ENCODE measurements around the gene CRYGC.
"Not testable (repeated sequence)": the region's sequence is repeated elsewhere in the genome, so short reads cannot be mapped to it uniquely, and the experiment has no call there.

Gene CRYGC

DNA sequence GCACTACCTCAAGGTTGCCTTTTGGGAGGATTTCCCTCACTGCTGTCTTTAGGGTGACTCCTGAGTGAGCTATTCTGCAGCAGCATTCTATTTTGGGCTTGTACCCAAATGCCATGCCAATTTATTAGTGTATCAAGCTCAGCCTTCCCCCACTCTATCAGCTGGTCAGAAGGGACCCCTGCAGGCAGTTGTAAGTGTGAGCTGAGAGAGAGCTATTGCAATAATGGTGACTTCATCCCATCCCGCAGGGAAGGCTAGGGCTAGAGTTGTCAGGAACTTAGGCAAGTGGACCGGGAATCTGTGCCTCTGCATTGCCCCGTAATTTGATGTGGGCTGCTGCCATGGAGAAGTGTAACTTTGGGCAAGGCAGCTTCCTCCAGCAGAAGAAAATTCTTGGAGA is 18.1 kb upstream of the CRYGC start:
- peaks cover 5% of the 10 kb centered on the region for H3K27me3 Mint-ChIP-seq
- CTCF ChIA-PET, result interaction anchor here (1.4 kb wide), 1 partner anchor 28 kb away, joined by 3 read pairs; no protein-coding TSS in a partner anchor
- no peaks in the 10 kb centered on the region for H3K36me3 Mint-ChIP-seq
- no peak overlapping the region for H3K4me3 Mint-ChIP-seq
- no peaks in the 10 kb centered on the region for H3K4me1 Mint-ChIP-seq
- H3K9me3 Mint-ChIP-seq, result no peaks in the 10 kb centered on the region
- DNase-seq, result no peak
- no peak overlapping the region for H3K27ac Mint-ChIP-seq

DNA sequence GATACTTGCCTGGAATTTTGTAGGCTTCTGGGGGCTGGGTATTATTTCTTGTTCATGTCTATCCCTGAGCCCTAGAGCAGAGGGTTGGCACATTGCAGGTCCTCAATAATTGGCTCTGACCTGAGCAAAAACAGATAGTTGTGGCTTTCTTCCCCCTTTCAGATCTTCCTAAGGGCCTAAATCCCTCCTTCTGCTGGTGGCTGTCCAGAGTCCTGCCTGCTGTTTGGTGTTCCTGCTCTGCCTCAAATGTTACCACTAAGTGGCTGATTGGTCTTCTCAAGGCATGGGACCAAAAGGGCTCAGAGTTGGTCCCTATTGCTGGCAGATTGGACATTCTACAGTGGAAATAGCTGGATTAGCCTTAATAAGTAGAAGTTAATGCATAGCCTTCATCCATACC is 17.4 kb upstream of the CRYGC start:
- H3K4me3 Mint-ChIP-seq, result no peak overlapping the region
- no peak for DNase-seq
- H3K27ac Mint-ChIP-seq, result no peak overlapping the region
- H3K9me3 Mint-ChIP-seq, result no peaks in the 10 kb centered on the region
- no peaks in the 10 kb centered on the region for H3K27me3 Mint-ChIP-seq
- H3K36me3 Mint-ChIP-seq, result no peaks in the 10 kb centered on the region
- CTCF ChIA-PET, result interaction anchor here (1.4 kb wide), 1 partner anchor 29 kb away, joined by 3 read pairs; no protein-coding TSS in a partner anchor
- H3K4me1 Mint-ChIP-seq, result no peaks in the 10 kb centered on the region

DNA sequence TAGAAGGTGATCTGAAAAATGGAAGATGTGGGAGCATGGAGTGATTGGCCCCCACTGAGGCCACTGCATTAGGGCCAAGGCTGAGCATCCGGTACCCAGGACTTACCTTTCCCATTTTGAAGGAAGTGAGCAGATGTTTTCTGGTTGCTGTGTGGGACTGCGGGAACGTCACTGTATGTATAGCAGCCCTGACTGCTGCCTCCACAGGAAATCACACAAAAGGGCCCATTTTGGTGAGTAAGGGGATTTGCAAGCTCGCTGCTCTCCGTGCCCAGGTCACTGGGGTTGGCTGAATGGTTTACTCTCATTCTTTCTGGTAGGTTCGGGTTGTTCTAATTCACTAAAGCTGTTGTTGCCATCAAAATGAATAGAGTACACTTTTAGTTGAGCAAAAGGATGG is 16.4 kb upstream of the CRYGC start, which contains the start of gene CRYGB:
Gene CRYGB (minus strand): TSS at position 153 of the 400 bp plus-strand sequence. CDS start 38 bp downstream, at position 115.
- no peak for DNase-seq
- no peak within 1 kb of the TSS for H3K4me3 Mint-ChIP-seq
- no peak within 1 kb of the TSS for H3K27ac Mint-ChIP-seq
- no peaks in the 10 kb centered on the region for H3K4me1 Mint-ChIP-seq
- no peaks in the 10 kb centered on the region for H3K9me3 Mint-ChIP-seq
- no peaks in the 10 kb centered on the region for H3K36me3 Mint-ChIP-seq
- no peaks in the 10 kb centered on the region for H3K27me3 Mint-ChIP-seq
- CTCF ChIA-PET, result interaction anchor here (0.9 kb wide), 1 partner anchor 32 kb away, joined by 4 read pairs; no protein-coding TSS in a partner anchor

- Mint-ChIP-seq H3K4me3 (no peak overlapping the region), H3K27me3 (no peaks in the 10 kb centered on the region), H3K36me3 (no peaks in the 10 kb centered on the region), H3K9me3 (no peaks in the 10 kb centered on the region), H3K27ac (no peak overlapping the region), H3K4me1 (no peaks in the 10 kb centered on the region)
- CTCF ChIA-PET, result no interaction called here
- DNase-seq, result no peak
Measured at GRCh38 chr2:208142925-208143799, 13.5 kb upstream of the CRYGC start.

GRCh38 chr2:208142240-208142924 is 12.8 kb upstream of the CRYGC start:
- no peaks in the 10 kb centered on the region for H3K9me3 Mint-ChIP-seq
- H3K4me3 Mint-ChIP-seq, result no peak overlapping the region
- DNase-seq, result no peak
- no peak overlapping the region for H3K27ac Mint-ChIP-seq
- no peaks in the 10 kb centered on the region for H3K4me1 Mint-ChIP-seq
- no peaks in the 10 kb centered on the region for H3K27me3 Mint-ChIP-seq
- H3K36me3 Mint-ChIP-seq, result no peaks in the 10 kb centered on the region
- CTCF ChIA-PET, result no interaction called here

DNA sequence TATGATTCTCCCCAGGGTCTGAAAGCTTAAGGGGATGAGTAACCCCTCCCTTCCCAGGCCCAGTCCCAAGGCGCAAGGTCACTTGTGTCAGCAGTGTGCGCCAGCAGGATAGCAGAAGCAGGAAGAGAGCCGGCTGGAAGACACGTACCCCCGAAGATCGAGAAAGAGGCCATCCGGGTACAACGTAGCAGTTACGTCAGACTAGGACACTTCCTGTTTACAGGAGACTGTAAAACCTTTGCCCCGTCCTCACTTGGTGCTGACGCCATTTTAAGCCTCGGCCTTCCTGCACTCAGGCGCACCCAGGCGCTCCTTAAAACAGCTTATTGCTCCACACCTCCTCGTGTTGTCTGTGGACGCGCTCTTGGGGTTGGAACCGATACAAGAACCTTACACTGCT is 9.8 kb upstream of the CRYGC start:
- no peaks in the 10 kb centered on the region for H3K36me3 Mint-ChIP-seq
- no peak for DNase-seq
- H3K27me3 Mint-ChIP-seq, result no peaks in the 10 kb centered on the region
- H3K4me3 Mint-ChIP-seq, result no peak overlapping the region
- CTCF ChIA-PET, result no interaction called here
- H3K27ac Mint-ChIP-seq, result no peak overlapping the region
- H3K9me3 Mint-ChIP-seq, result no peaks in the 10 kb centered on the region
- H3K4me1 Mint-ChIP-seq, result peaks cover 11% of the 10 kb centered on the region

GRCh38 chr2:208138334-208138733 is 8.7 kb upstream of the CRYGC start:
- H3K4me3 Mint-ChIP-seq, H3K27ac Mint-ChIP-seq, H3K9me3 Mint-ChIP-seq, H3K27me3 Mint-ChIP-seq, CTCF ChIA-PET, H3K36me3 Mint-ChIP-seq, DNase-seq: not testable (repeated sequence)
- peaks cover 11% of the 10 kb centered on the region for H3K4me1 Mint-ChIP-seq

DNA sequence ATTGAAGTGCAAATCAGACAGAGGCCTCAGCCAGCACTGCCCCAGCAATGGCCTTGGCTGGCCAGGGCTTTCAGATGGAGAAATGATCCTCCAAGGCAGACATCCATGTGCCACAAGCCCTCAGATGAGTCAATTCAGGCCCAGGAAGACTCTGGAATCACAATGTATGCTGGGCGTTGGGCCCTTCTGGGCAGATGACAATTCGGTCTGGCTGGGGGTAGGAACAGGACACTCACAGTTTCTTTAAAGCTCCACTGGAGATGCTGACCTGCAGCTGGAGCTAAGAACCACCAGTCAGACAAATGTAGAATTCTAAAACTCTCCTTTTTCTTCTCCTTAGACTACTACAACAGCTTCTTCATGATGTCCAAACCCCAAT is 7.1 kb upstream of the CRYGC start:
- no peak overlapping the region for H3K4me3 Mint-ChIP-seq
- H3K36me3 Mint-ChIP-seq, result no peaks in the 10 kb centered on the region
- peaks cover 4% of the 10 kb centered on the region for H3K27me3 Mint-ChIP-seq
- DNase-seq, result no peak
- no peak overlapping the region for H3K27ac Mint-ChIP-seq
- no peaks in the 10 kb centered on the region for H3K9me3 Mint-ChIP-seq
- CTCF ChIA-PET, result no interaction called here
- H3K4me1 Mint-ChIP-seq, result peaks cover 11% of the 10 kb centered on the region

- Mint-ChIP-seq H3K4me1 (peaks cover 11% of the 10 kb centered on the region), H3K4me3 (no peak overlapping the region), H3K27ac (no peak overlapping the region), H3K27me3 (peaks cover 4% of the 10 kb centered on the region), H3K9me3 (no peaks in the 10 kb centered on the region), H3K36me3 (no peaks in the 10 kb centered on the region)
- CTCF ChIA-PET, result interaction anchor here (0.6 kb wide), 1 partner anchor 30 kb away, joined by 3 read pairs; no protein-coding TSS in a partner anchor
- no peak for DNase-seq
Measured at GRCh38 chr2:208135794-208136715, 6.4 kb upstream of the CRYGC start.

DNA sequence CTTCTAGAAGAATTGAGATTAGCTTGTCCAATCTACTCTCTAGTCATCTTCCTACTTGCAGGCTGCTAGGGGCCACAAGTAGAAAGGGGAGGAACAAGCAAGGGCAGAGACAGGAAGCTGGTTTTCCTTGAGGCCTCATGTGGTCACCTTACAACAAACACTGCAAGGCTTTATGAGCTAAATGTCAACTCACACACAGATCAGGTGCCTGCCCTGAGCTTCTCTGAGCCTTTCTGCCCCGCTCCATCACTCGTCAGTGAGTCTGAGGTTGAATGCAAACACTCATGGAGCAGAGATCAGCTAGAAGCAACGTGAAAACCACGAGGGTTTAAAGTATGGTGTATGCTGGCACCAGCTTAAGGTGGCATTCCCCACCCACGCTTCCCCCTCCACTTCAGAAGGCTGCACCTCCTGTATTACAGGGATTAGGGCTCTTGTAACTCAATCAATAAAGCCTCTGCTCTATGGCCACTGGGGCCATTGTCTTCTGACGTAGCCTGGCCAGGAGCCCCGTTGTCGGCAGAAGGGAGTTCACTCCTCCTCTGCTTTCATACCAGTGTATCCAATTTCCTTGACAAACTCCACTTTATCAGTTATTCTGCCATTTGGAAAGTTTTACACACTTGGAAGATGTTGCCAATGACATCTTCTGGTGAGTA is 5.4 kb upstream of the CRYGC start:
- DNase-seq, result peak; percentile 32
- CTCF ChIA-PET, result interaction anchor here (1.0 to 1.2 kb wide), 2 partner anchors 10 to 41 kb away, joined by 3 to 5 read pairs; no protein-coding TSS in a partner anchor

GRCh38 chr2:208130712-208131110 is 1.1 kb upstream of the CRYGC start:
- peaks cover 11% of the 10 kb centered on the region for H3K4me1 Mint-ChIP-seq
- peaks cover 14% of the 10 kb centered on the region for H3K27me3 Mint-ChIP-seq
- CTCF ChIA-PET, result interaction anchor here (1.4 kb wide), 1 partner anchor 44 kb away, joined by 5 read pairs; no protein-coding TSS in a partner anchor
- no peak overlapping the region for H3K27ac Mint-ChIP-seq
- DNase-seq, result no peak
- no peak overlapping the region for H3K4me3 Mint-ChIP-seq
- no peaks in the 10 kb centered on the region for H3K36me3 Mint-ChIP-seq
- H3K9me3 Mint-ChIP-seq, result no peaks in the 10 kb centered on the region

More for the DNA sequence above, 5.4 kb upstream of the CRYGC start:
- Mint-ChIP-seq H3K36me3 (no peaks in the 10 kb centered on the region), H3K27me3 (peaks cover 4% of the 10 kb centered on the region), H3K27ac (no peak overlapping the region), H3K9me3 (no peaks in the 10 kb centered on the region), H3K4me3 (no peak overlapping the region), H3K4me1 (peaks cover 11% of the 10 kb centered on the region)

GRCh38 chr2:208128136-208128535 is 1.5 kb downstream of the CRYGC start:
- CTCF ChIA-PET, result interaction anchor here (0.6 kb wide), 1 partner anchor 559 kb away, joined by 3 read pairs; no protein-coding TSS in a partner anchor
- no peak overlapping the region for H3K4me3 Mint-ChIP-seq
- H3K36me3 Mint-ChIP-seq, result no peaks in the 10 kb centered on the region
- DNase-seq, result no peak
- H3K9me3 Mint-ChIP-seq, result no peaks in the 10 kb centered on the region
- peaks cover 2% of the 10 kb centered on the region for H3K4me1 Mint-ChIP-seq
- H3K27me3 Mint-ChIP-seq, result peaks cover 33% of the 10 kb centered on the region
- H3K27ac Mint-ChIP-seq, result no peak overlapping the region

DNA sequence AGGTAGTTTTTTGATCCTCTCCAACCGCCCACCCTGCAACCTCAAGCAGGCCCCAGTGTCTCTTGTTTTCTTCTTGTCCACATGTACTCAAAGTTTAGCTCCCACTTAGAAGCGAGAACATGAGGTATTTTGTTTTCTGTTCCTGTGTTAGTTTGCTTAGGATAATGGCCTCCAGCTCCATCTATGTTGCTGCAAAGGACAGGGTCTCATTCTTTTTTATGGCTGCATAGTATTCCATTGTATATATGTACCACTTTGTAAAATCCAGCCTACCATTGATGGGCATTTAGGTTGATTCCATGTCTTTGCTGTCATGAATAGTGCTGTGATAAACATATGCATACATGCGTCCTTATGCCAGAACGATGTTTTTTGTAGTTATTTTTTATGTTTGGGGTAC is 2.5 kb downstream of the CRYGC start:
- CTCF ChIA-PET, result no interaction called here
- no peak overlapping the region for H3K27ac Mint-ChIP-seq
- no peak for DNase-seq
- no peaks in the 10 kb centered on the region for H3K36me3 Mint-ChIP-seq
- peaks cover 2% of the 10 kb centered on the region for H3K4me1 Mint-ChIP-seq
- no peak overlapping the region for H3K4me3 Mint-ChIP-seq
- peaks cover 33% of the 10 kb centered on the region for H3K27me3 Mint-ChIP-seq
- no peaks in the 10 kb centered on the region for H3K9me3 Mint-ChIP-seq

Measured in activated naive CD4-positive, alpha-beta T cell treated with anti-CD3 and anti-CD28 coated beads, Interleukin-2, amount 10 ng/mL, durations not matched to agents 7 days and 5 days (primary cell).